HG02885 (cell line): ENCODE results near the gene CNPY2.
"Not testable (repeated sequence)": the region's sequence is repeated elsewhere in the genome, so short reads cannot be mapped to it uniquely, and the experiment has no call there.

Source experiments
- ATAC-seq: cut with Tn5 transposase; IDR thresholded peaks from one replicate; pipeline ENCODE4 v1.9.1; 2021; ENCODE audit warnings: mild to moderate bottlenecking; ENCODE audit not compliant: unreplicated experiment, poor library complexity

The CNPY2 gene

GRCh38 chr12:56299308-56299852 is 16.4 kb downstream of the CNPY2 start:
- peak; percentile 9 for ATAC-seq

GRCh38 chr12:56298828-56299227 is 17.0 kb downstream of the CNPY2 start:
- no peak for ATAC-seq

- ATAC-seq: no peak
Observed at GRCh38 chr12:56297400-56297799, 18.4 kb downstream of the CNPY2 start.

GRCh38 chr12:56296295-56296694 is 19.5 kb downstream of the CNPY2 start:
- no peak for ATAC-seq

- no peak for ATAC-seq
Observed at GRCh38 chr12:56293795-56294194, 22.0 kb downstream of the CNPY2 start.

- no peak for ATAC-seq
Observed at GRCh38 chr12:56288705-56289387, 26.9 kb downstream of the CNPY2 start.

GRCh38 chr12:56286044-56286830 is 29.6 kb downstream of the CNPY2 start:
- no peak for ATAC-seq

GRCh38 chr12:56284263-56284662 is 31.5 kb downstream of the CNPY2 start:
- ATAC-seq: not testable (repeated sequence)

- ATAC-seq: no peak
Observed at GRCh38 chr12:56282579-56282978, 33.2 kb downstream of the CNPY2 start.

- no peak for ATAC-seq
Observed at GRCh38 chr12:56282030-56282429, 33.8 kb downstream of the CNPY2 start.

GRCh38 chr12:56280849-56281248 is 34.9 kb downstream of the CNPY2 start:
- no peak for ATAC-seq

- no peak for ATAC-seq
Observed at GRCh38 chr12:56278905-56279304, 36.9 kb downstream of the CNPY2 start.

GRCh38 chr12:56274299-56274698 is 41.5 kb downstream of the CNPY2 start:
- no peak for ATAC-seq

GRCh38 chr12:56272468-56272867 is 43.3 kb downstream of the CNPY2 start:
- not testable (repeated sequence) for ATAC-seq

- ATAC-seq: no peak
Observed at GRCh38 chr12:56271031-56271430, 44.8 kb downstream of the CNPY2 start.

GRCh38 chr12:56267443-56268071 is 48.2 kb downstream of the CNPY2 start:
- ATAC-seq: peak; percentile 20

- peak; percentile 90 for ATAC-seq
Observed at GRCh38 chr12:56266693-56267442, 48.9 kb downstream of the CNPY2 start, which contains the start of gene COQ10A. Gene COQ10A, plus strand, starts transcription at chr12:56266942. Its CDS starts 177 bp downstream, at chr12:56267119.

- not testable (repeated sequence) for ATAC-seq
Observed at GRCh38 chr12:56266068-56266692, 49.6 kb downstream of the CNPY2 start.

- ATAC-seq: not testable (repeated sequence)
Observed at GRCh38 chr12:56262955-56263354, 52.8 kb downstream of the CNPY2 start.
